ENCODE measurements around the gene ORAI2. TPM values are rescaled to one million over a fixed set of nuclear protein-coding genes. Genes with fewer than 3 reads are reported as not detected.

The ORAI2 gene
- total and polyA plus RNA-seq, 2 donors (not counting 3 experiments of a cell fraction or from before 2014, with no cell fraction given), result 84.1 to 99.1 TPM

- no TSS peak for BruUV-seq (replicated peaks)
- CTCF ChIA-PET, result no interaction called here
Observed at GRCh38 chr7:102429141-102429899, 4.1 kb upstream of the ORAI2 start.

More at GRCh38 chr7:102429141-102429899, 4.1 kb upstream of the ORAI2 start:
- H2AFZ ChIP-seq (ENCODE audit: low read depth, low read length), result no peak overlapping the region
- no peak overlapping the region for H3K4me2 ChIP-seq (ENCODE audit: insufficient read depth, low read length)
- no peaks in the 10 kb centered on the region for H3K9me3 ChIP-seq (replicated peaks; ENCODE audit: control insufficient read depth, insufficient read depth, low read length)
- intact Hi-C loops (cut with micrococcal nuclease), result no loop called here
- dilution Hi-C loops (cut with MboI; ENCODE audit: extremely low pct_ligation_motif_present, low sequenced_read_pairs), result no loop called here
- H3K9me1 ChIP-seq (replicated peaks; ENCODE audit: control insufficient read depth, extremely low read depth, insufficient read depth, low read length), result no peaks in the 10 kb centered on the region
- no peaks in the 10 kb centered on the region for H3K27me3 ChIP-seq (ENCODE audit: control insufficient read depth in 2 of 2, insufficient read depth in 2 of 2, low read length in 2 of 2)
- peaks cover 0 to 18% of the 10 kb centered on the region in 2 experiments for H3K36me3 ChIP-seq (ENCODE audit: control insufficient read depth in 2 of 2, extremely low read depth in 1 of 2, insufficient read depth in 2 of 2, low read length in 2 of 2)
- H3K9ac ChIP-seq (replicated peaks; ENCODE audit: extremely low read depth, insufficient read depth, low read length), result no peak overlapping the region
- POLR2A ChIA-PET, result no interaction called here
- TF ChIP-seq EZH2 (IDR thresholded peaks at IDR 0.05; ENCODE audit: borderline replicate concordance, low read depth, low read length, severe bottlenecking) (no peak), GATA2 (IDR thresholded peaks at IDR 0.05; ENCODE audit: insufficient read depth, insufficient read length, low read depth, low read length) (no peak), MAX (IDR thresholded peaks at IDR 0.05; ENCODE audit: insufficient read depth, insufficient read length) (no peak), FOS (IDR thresholded peaks at IDR 0.05; ENCODE audit: borderline replicate concordance, insufficient read depth, low read length) (no peak), POLR2A (IDR thresholded peaks at IDR 0.05; ENCODE audit: low read depth, low read length) (no peak), JUN (IDR thresholded peaks at IDR 0.05; ENCODE audit: borderline replicate concordance, insufficient read depth, insufficient read length, low read depth) (no peak), POLR2AphosphoS5 (IDR thresholded peaks at IDR 0.05; ENCODE audit: insufficient read depth, low read depth, low read length) (no peak), MYC (IDR thresholded peaks at IDR 0.05; ENCODE audit: low read depth, low read length) (no peak), CTCF (IDR thresholded peaks at IDR 0.05; ENCODE audit: extremely low read depth in 1 of 2, insufficient read depth in 1 of 2, low read depth in 1 of 2, low read length in 2 of 2) (no peak)
- H3K4me3 ChIP-seq (replicated peaks in 1 of 3; ENCODE audit: insufficient read depth in 1 of 3, low read depth in 1 of 3, low read length in 3 of 3), result no peak overlapping the region
- peaks cover 7% of the 10 kb centered on the region for H3K79me2 ChIP-seq (ENCODE audit: control insufficient read depth, insufficient read depth, low read length)
- peaks cover 1% of the 10 kb centered on the region for H3K4me1 ChIP-seq (ENCODE audit: control insufficient read depth, extremely low read depth, insufficient read depth, low read length)
- FAIRE-seq, result no peak
- H4K20me1 ChIP-seq (replicated peaks; ENCODE audit: control insufficient read depth, extremely low read depth, insufficient read depth, low read length), result no peaks in the 10 kb centered on the region
- H3K27ac ChIP-seq (ENCODE audit: insufficient read depth, low read depth, low read length), result no peak overlapping the region
- DNase-seq (ENCODE audit: low read depth, low spot score), result no peak

Measured in endothelial cell of umbilical vein (primary cell).